HepG2 (cell line): ENCODE measurements around the gene TBC1D14. TPM values are rescaled to one million over a fixed set of nuclear protein-coding genes. Genes with fewer than 3 reads are reported as not detected.

ENCODE experiments used
- CREB1 ChIP-seq, 2 experiments: fragments of 450-650 bp in 1 of 2; IDR thresholded peaks; 2 replicates each; pipeline ENCODE4 v1.6.1; 2016 to 2017; ENCODE audit warnings: control low read depth in 1 of 2, mild to moderate bottlenecking in 1 of 2, missing compliant biosample characterization in 1 of 2, missing genetic modification characterization in 1 of 2
- KDM6A ChIP-seq: IDR thresholded peaks from 2 replicates; pipeline ENCODE4 v1.6.1; 2016; ENCODE audit warnings: low read depth
- RARG ChIP-seq: sonication (generic); formaldehyde crosslinking; IDR thresholded peaks from 2 replicates; pipeline ENCODE4 v1.4.0; 2020; ENCODE audit warnings: low read depth, mild to moderate bottlenecking, missing genetic modification reagents
- RFX1 ChIP-seq: fragments of 450-650 bp; IDR thresholded peaks from 2 replicates; pipeline ENCODE4 v1.6.1; 2017
- YEATS2 ChIP-seq: sonication (generic); formaldehyde crosslinking; IDR thresholded peaks from 2 replicates; pipeline ENCODE4 v1.4.0; 2020; ENCODE audit warnings: missing genetic modification reagents, borderline replicate concordance
- ZBTB33 ChIP-seq: sonication (generic); formaldehyde crosslinking; IDR thresholded peaks from 2 replicates; pipeline ENCODE4 v1.4.0; 2020; ENCODE audit warnings: missing genetic modification reagents
- ZNF101 ChIP-seq: sonication (generic); formaldehyde crosslinking; IDR thresholded peaks from 2 replicates; pipeline ENCODE4 v1.4.0; 2020; ENCODE audit warnings: mild to moderate bottlenecking, low read depth, missing genetic modification reagents, borderline replicate concordance
- ZNF407 ChIP-seq: sonication (generic); formaldehyde crosslinking; IDR thresholded peaks from one replicate; pipeline ENCODE4 v1.5.1; 2020; ENCODE audit warnings: mild to moderate bottlenecking, missing genetic modification reagents; ENCODE audit errors: not compliant biosample characterization
- ZNF549 ChIP-seq: sonication (generic); formaldehyde crosslinking; IDR thresholded peaks from 2 replicates; pipeline ENCODE4 v1.5.0; 2020; ENCODE audit warnings: missing genetic modification reagents
- ZNF781 ChIP-seq: sonication (generic); formaldehyde crosslinking; IDR thresholded peaks from 2 replicates; pipeline ENCODE4 v1.5.1; 2020; ENCODE audit warnings: borderline replicate concordance, mild to moderate bottlenecking, missing genetic modification reagents; ENCODE audit errors: not compliant biosample characterization
- ZNF782 ChIP-seq: sonication (generic); formaldehyde crosslinking; IDR thresholded peaks from 2 replicates; pipeline ENCODE4 v1.4.0; 2020; ENCODE audit warnings: missing genetic modification reagents, mild to moderate bottlenecking, borderline replicate concordance
- ZNF792 ChIP-seq: IDR thresholded peaks from 2 replicates; pipeline ENCODE4 v1.6.1; 2016
- ZNF878 ChIP-seq: sonication (generic); formaldehyde crosslinking; IDR thresholded peaks from 2 replicates; pipeline ENCODE4 v1.8.1; 2023; ENCODE audit warnings: mild to moderate bottlenecking, missing genetic modification reagents, moderate library complexity
- ZZZ3 ChIP-seq: sonication (generic); formaldehyde crosslinking; IDR thresholded peaks from 2 replicates; pipeline ENCODE4 v1.4.0; 2020; ENCODE audit warnings: missing genetic modification reagents, mild to moderate bottlenecking, borderline replicate concordance
- polyA plus RNA-seq, 8 experiments: library from polyadenylated mRNA; depleted of rRNA in 3 of 8; stranded (reverse) in 7 of 8; unstranded in 1 of 8; fragments of >200 nt; fragmentation: Illumina TruSeq in 4 of 8; extraction: Trizol in 4 of 8; gene quantifications; 2 replicates each; pipeline versions ENCODE4 v1.2.1 to v1.2.3, GENCODE V29; 2011 to 2016; ENCODE audit warnings: low read depth in 4 of 8, missing spikeins in 1 of 8, mixed read lengths in 1 of 8; ENCODE audit not compliant: insufficient read depth in 1 of 8
- total RNA-seq, 5 experiments: library from RNA; depleted of rRNA; stranded (reverse); fragments of >200 nt; fragmentation: Illumina TruSeq; extraction: Trizol; gene quantifications; 2 replicates each; pipeline ENCODE4 v1.2.3, GENCODE V29; 2016; ENCODE audit warnings: low read depth in 1 of 5
- TF ChIP-seq, protein P1 (sequence below): sonication (generic); formaldehyde crosslinking; IDR thresholded peaks from 2 replicates; pipeline ENCODE4 v1.5.1; 2020; ENCODE audit warnings: mild to moderate bottlenecking, missing genetic modification reagents, borderline replicate concordance
- TF ChIP-seq, protein P2 (sequence below): IDR thresholded peaks from 2 replicates; pipeline ENCODE4 v1.6.1; 2018; ENCODE audit warnings: missing genetic modification reagents, mild to moderate bottlenecking, missing compliant biosample characterization

TBC1D14 gene
- total and polyA plus RNA-seq, 2 of the 13 experiments (the other 11 are each of a cell fraction or from before 2014, with no cell fraction given), result 29.5 to 46.5 TPM

GRCh38 chr4:7070729-7071511 is 161.3 kb downstream of the TBC1D14 start (continued):
- TF ChIP-seq, protein P1, sequence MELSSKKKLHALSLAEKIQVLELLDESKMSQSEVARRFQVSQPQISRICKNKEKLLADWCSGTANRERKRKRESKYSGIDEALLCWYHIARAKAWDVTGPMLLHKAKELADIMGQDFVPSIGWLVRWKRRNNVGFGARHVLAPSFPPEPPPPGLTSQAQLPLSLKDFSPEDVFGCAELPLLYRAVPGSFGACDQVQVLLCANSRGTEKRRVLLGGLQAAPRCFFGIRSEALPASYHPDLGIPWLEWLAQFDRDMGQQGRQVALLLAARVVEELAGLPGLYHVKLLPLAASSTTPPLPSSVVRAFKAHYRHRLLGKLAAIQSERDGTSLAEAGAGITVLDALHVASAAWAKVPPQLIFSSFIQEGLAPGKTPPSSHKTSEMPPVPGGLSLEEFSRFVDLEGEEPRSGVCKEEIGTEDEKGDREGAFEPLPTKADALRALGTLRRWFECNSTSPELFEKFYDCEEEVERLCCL (CRISPR knock-in tag), result no peak
- TF ChIP-seq ZNF101 (CRISPR knock-in tag) (no peak), ZBTB33 (CRISPR knock-in tag) (0 out of 2 replicates have a peak, but pooled peaks have one; percentile 33), ZNF549 (CRISPR knock-in tag) (no peak), KDM6A (CRISPR knock-in tag) (no peak), CREB1 (IDR thresholded peaks at IDR 0.05) (no peak), CREB1 (CRISPR knock-in tag; IDR thresholded peaks at IDR 0.05) (no peak), ZNF781 (CRISPR knock-in tag) (peak; percentile 57), ZNF878 (CRISPR knock-in tag) (no peak), ZZZ3 (CRISPR knock-in tag) (no peak), RARG (CRISPR knock-in tag) (no peak), ZNF782 (CRISPR knock-in tag) (no peak), ZNF792 (0 out of 2 replicates have a peak, but pooled peaks have one; percentile 42), RFX1 (no peak), ZNF407 (no peak), YEATS2 (CRISPR knock-in tag) (peak; percentile 37; the same call in 1 of the 2 replicates)
- TF ChIP-seq, protein P2, sequence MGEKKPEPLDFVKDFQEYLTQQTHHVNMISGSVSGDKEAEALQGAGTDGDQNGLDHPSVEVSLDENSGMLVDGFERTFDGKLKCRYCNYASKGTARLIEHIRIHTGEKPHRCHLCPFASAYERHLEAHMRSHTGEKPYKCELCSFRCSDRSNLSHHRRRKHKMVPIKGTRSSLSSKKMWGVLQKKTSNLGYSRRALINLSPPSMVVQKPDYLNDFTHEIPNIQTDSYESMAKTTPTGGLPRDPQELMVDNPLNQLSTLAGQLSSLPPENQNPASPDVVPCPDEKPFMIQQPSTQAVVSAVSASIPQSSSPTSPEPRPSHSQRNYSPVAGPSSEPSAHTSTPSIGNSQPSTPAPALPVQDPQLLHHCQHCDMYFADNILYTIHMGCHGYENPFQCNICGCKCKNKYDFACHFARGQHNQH (CRISPR knock-in tag), result peak; percentile 48; the same call in 1 of the 2 replicates
